KBM-7 (cell line): ENCODE data around the gene KREMEN1.

ENCODE experiments used
- DNase-seq: peaks from one replicate; pipeline ENCODE4 v3.0.0-alpha.2; 2015
- in situ Hi-C: fragments of 300-500 bp; cut with MboI; formaldehyde crosslinking; loops from 2 replicates; pipeline ENCODE4 v1.14.3; 2020; ENCODE audit warnings: low sequenced_read_pairs, low pct_unique_long_range_greater_than_20kb, mixed read lengths

The KREMEN1 gene

DNA sequence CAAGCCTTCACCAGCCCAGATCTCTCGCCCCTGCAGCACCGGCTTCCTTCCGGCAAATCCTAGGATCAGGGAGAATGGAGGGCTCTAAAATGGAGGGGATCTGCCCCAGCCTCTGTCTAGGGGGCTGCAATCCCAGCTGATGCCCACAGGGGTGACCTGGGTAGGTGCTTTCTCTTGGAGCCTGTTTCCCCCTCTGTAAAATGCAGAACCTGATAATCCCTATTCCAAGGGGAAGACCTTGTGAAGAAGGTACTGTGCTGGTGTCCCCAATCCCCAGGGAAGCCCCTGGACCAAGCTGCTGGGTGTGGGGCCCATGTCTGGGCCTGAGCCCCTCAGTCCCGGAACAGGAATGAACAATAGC lies 135.6 kb downstream of the KREMEN1 start:
- no peak for DNase-seq
- in situ Hi-C loops: no loop called here

DNA sequence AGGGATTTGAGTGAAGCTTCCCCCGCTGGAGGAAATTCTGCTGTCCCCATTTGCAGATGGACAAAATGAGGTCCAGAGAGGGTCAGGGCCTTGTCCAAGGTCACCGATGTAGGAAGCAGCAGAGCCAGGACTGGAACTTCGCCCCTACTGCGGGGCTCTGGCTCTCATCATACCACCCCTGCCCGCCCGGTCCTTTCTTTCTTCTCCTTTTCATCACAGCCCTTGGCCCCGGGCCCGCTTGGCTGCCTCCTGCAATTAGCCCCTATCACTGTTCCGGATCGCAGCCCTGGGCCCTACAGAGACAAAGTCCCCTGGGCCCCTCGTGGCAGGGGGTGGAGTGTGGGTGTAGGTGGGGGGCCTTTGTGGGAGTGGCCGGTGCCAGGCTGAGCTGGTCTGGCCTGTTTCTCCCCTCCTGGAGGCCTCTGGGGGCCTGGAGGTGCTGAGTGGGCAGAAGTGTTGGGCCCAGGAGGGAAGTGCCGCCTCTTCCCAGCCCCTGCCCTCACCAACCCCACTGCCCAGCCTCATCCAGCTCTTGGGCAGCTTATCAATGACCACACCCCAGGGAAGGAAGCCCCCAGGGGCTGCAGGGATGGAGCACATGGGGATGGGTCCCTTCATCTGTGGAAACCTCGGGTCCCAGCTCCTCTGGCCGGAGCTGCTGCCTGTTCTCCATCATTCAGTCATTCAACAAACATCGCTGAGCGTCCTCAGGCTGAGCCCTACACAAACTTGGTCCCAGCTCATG lies 136.2 kb downstream of the KREMEN1 start:
- in situ Hi-C loops: no loop called here
- DNase-seq: no peak

DNA sequence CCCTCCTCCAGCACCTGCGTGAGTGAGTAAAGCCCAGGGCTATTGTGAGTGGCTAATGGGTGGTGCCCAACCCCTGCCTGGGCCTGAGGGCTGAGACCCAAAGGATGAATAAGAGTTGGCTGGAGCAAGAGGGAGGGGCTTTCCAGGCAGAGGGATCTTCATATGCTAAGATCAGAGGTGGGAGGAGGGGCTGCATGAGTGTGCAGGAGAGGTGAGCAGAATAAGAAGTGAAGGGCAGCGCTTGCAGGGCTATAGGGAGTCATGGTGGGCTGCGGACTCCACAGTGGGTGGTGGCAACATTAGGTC lies 136.7 kb downstream of the KREMEN1 start:
- in situ Hi-C loops: no loop called here
- no peak for DNase-seq

DNA sequence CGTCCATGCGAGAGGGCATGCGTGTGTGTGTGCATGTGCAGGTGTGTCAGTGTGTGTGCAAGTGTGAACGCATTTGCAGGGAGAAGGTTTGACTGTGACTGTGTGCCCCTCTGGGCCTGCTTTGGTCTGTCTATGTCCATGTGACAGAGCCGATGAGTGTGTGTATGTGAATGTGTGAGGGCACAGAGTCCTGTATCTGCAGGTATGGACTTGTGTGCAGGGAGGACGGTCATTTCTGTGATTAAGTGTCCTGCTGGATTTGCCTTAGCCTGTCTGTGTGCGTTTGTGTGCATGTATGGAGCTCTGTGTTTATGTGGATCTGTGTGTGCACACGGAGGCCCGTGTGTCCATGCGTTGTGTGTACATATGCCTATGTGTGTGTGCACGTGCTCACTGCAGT lies 138.2 kb downstream of the KREMEN1 start:
- in situ Hi-C loops: no loop called here

DNA sequence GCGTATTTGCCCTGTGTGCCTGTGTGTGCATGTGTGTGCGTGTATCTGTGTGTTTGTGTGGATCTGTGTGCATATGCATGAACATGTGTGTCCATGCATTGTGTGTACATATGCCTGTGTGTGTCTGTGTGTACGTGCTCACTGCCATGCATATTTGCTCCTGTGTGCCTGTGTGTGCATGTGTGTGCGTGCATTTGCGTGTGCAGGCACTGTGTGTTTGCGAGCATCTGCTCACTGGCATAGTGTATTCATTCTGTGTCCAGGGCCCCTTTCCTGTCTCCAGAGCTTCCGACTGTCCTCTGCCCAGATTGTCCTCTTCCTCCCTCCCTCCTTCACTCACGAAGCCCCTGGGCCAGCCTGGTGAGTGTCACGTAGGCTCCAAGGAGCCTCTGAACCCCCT lies 138.6 kb downstream of the KREMEN1 start:
- in situ Hi-C loops: no loop called here
- DNase-seq: no peak

More for the DNA sequence above, 138.2 kb downstream of the KREMEN1 start:
- no peak for DNase-seq

DNA sequence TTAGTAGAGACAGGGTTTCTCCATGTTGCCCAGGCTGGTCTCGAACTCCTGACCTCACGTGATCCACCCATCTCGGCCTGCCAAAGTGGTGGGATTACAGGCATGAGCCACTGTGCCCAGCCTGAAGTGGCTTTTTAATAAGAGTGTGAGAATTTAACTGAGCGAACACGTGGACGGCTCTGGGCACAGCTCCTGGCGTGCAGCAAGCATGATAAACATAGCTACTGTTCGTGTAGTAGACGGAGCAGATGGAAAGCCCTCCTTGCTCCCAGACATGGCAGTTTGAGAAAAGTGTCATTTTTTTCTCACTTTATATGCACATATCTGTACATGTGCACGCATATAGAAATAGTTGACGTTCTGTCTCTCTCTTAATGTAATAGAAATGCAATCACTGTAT lies 139.9 kb downstream of the KREMEN1 start:
- no peak for DNase-seq

DNA sequence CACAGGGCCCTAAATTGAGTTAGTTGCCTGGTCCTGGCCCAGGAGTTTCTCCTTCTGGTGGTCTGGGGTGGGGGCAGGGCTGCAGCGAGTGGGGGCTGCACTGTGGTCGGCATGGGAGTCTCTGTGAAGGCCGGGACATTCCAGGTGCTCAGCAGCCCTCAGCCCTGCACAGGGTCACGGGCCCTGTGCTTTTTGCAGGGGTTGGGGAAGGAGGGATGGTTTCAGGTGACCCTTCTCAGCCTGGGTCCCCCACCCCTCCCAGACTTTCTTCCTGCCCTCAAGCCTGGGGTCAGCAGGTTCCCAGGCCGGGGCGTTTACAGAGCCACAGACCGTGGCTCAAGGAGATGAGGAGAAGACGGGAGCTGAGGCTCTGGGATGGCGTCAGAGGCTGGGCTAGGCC lies 140.7 kb downstream of the KREMEN1 start:
- DNase-seq: no peak
- in situ Hi-C loops: no loop called here

More for the DNA sequence above, 139.9 kb downstream of the KREMEN1 start:
- in situ Hi-C loops: no loop called here

DNA sequence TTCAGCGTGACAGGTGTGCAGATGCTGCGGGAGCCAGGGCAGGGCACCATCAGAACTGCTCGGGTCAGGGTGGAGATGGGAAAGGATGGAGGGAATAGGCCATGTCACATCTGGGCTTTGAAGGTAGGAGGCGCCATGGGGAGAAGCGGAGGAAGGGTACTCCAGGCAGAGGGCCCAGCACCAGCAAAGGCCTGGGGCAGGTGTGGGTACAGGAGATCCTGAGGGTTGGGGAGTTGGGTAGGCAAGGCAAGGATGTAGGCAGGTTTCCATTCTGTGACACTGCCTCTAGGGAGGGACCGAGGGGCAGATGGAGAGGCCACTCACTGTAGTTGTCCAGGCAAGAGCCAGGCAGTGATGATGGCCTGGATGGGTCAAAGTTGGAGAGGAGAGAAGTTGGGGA lies 141.4 kb downstream of the KREMEN1 start:
- DNase-seq: no peak
- in situ Hi-C loops: no loop called here

DNA sequence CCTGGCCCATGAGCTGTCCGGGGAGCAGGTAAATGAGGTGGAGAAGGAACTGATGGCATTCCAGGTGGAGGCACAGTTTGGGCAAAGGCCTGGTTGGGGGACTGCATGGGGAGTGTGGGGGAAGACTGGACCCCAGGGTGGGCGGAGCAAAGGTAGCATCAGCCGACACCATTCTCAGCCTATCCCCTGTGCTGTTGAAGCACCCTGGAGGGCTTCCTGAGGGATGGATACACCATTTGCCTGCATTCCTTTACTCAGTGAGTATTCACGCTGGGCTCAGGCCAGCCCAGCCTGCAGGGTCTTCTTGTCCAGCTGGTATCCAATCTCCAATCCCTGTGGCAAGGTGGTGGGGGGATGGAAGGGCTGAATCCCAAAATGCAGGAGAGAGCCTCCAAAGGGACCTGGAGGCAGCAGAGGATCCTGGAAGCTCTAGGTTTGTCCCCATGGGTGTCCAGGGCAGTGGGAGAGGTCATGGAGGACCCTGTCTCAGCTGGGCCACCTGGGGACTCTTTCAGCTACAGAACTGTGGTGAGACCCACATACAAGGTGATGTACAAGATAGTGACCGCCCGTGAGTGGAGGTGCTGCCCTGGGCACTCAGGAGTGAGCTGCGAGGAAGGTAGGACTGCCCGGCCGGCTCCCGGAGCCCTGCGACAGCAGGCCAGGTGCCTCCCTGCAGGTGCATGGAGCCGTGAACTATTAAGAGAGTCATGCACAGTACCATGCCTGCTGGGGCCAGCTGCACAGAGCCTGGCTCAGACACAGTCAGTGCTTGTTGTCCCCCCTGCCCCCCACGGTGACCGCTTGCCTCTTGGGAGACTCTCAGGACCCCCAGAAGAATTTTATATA lies 142.4 kb downstream of the KREMEN1 start:
- DNase-seq: no peak
- in situ Hi-C loops: no loop called here

DNA sequence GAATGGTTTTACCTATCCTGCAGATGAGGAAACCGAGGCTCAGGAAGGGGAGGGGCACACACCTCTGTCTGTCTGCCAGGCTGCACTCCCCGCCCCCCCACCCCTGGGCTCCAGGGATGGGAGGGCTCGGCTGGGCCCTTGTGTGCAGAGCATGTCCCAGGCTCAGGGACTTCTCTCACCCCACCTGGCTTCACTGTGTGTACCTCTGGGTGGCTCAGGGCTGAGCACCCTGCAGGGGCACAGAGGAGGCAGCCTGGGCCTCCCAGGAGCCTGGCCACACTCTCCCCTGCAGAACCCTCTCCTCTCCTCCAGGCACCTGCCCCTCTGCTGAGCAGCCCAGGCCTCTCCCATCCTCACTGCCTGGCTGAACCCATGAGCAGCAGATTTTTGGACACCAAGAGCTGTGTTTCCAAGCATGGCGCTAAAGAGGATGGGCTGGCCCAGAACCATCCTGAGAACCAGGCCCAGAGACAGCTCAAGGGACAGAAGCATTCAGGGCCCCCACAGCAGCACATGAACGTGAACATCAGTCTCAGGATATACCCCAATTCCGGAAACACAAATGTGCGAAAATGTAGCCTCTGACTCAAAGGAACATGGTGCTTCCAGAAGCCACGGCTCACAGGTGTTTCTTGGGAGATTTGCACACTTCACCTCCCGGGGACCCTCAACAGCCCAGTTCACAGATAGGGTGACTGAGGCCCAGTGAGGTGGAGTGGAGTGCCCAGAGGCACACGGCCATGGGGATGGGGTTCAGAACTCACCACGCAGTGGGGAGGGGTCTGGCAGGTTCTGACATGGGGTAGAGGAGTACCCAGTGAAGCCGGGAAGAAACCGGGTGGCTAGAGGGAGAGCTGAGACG lies 143.4 kb downstream of the KREMEN1 start:
- in situ Hi-C loops: no loop called here
- no peak for DNase-seq

DNA sequence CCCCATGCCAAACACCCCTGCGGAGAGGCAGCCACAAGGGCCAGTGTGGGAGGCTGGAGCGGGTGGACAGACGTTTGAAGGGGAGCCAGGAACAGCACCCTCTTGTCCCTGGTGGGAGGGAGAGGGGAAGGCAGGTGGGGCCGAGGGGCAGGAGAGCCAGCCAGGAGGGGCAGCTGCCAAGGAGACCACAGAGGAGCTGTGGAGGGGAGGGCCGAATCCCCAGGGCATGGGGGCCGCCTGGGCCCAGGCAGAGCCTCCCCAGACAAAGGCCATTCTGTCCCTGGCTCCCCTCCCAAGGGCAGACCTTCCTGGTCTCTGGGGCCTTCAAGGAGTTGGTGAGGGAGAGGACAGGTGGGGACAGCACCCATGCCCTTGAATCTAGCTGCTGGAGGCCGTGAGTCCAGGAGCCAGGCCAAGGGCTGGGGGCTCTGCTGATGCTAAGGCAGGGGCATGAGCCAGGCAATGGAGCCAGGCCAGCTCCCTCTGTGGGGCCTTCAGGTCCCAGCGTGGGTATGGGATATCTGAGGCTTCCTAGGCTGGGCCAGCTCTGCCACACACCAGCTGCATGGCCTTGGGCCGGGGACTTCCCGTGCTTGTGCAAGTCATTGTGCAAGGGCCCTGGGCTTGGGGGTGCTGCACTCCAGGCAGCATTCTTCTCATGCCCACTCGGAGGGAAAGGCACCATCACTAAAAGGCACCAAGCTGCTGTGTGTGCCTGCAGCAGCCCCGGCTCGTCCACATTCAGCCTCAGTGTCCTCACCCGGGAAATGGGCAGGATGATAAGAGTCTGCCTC lies 144.2 kb downstream of the KREMEN1 start:
- no peak for DNase-seq

More for the DNA sequence above, 144.2 kb downstream of the KREMEN1 start:
- in situ Hi-C loops: no loop called here
